Measurements from ENCODE around the gene KDM2B.

KDM2B gene

DNA sequence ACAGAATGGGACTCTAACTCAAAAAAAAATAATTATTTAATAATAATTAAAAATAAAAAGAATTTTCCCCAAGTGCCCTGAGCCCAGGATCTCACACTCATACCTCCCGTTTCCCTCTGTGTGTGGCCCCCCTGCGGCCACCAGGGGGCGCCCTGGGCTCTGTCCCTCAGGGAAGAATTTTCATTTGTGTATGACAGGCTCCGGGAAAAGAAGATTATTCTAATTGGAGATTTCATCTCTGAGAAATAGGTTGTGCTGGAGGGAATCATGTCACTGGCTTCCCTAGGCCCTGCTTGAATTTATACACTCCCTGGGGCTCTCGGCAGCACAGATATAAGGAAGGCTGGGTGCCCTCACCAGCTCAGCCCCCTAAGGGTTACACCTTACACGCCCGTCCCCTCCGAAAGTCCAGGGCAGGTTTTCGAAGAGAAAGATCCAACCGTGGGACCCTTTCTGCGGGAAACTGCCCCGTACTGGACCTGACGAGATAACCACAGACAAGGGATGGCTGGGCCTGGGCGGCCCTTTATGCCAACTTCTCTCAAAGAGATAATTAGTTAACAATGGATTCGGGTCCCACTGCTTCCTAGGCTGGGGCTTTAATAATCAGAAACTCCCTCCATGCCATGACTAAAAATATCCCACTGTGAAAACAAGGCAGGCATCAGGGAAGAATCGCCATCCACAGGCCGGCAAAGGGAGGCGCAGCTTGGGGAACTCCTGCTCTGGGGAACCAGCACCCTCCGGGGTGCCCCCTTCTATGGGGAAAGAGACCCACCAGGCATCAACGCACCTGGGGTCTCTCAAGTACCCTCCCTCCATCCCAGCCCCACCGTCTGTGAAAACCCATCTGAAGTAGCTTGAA is 80.7 kb downstream of the KDM2B start:
- TF ChIP-seq, protein P1, sequence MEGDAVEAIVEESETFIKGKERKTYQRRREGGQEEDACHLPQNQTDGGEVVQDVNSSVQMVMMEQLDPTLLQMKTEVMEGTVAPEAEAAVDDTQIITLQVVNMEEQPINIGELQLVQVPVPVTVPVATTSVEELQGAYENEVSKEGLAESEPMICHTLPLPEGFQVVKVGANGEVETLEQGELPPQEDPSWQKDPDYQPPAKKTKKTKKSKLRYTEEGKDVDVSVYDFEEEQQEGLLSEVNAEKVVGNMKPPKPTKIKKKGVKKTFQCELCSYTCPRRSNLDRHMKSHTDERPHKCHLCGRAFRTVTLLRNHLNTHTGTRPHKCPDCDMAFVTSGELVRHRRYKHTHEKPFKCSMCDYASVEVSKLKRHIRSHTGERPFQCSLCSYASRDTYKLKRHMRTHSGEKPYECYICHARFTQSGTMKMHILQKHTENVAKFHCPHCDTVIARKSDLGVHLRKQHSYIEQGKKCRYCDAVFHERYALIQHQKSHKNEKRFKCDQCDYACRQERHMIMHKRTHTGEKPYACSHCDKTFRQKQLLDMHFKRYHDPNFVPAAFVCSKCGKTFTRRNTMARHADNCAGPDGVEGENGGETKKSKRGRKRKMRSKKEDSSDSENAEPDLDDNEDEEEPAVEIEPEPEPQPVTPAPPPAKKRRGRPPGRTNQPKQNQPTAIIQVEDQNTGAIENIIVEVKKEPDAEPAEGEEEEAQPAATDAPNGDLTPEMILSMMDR (IDR thresholded peaks at IDR 0.05; ENCODE audit: insufficient read depth, low read length, missing control alignments), result peak; percentile 89
- no peak for DNase-seq (ENCODE audit: low read depth, low spot score)
- POLR2A ChIA-PET, result no interaction called here

DNA sequence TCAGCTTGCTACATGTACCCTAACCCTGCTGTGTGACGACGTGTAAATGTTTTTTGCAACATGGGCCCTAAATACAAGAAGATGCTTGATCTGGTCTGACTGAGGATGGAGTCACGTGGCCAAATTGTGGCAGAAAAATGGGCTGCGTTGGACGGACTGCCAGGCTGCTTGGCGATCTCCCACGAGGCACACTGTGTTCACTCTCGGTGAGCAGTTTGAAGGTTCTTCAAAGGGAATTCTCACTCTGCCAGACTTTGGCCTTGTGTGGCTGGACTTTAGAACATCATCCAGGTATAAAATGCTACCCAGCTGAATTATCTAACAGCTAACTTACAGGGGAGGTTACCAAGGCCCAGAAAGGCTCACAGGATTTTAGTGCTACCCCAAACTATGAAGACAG is 85.1 kb downstream of the KDM2B start:
- no peak for DNase-seq (ENCODE audit: low read depth, low spot score)
- TF ChIP-seq, protein P1 (IDR thresholded peaks at IDR 0.05; ENCODE audit: insufficient read depth, low read length, missing control alignments), result no peak
- no peak overlapping the region for H3K4me3 ChIP-seq (ENCODE audit: low read depth, low read length)
- ChIA-PET CTCF (interaction anchor here (1.2 to 12.7 kb wide), 9 partner anchors 8 to 189 kb away, joined by 3 to 191 read pairs (median 23); partner anchors contain the start of gene MORN3), POLR2A (no interaction called here)

More for the DNA sequence above, 80.7 kb downstream of the KDM2B start:
- H3K4me3 ChIP-seq (ENCODE audit: low read depth, low read length), result no peak overlapping the region
- CTCF ChIA-PET, result interaction anchor here (0.7 to 14.6 kb wide), 26 partner anchors 8 to 185 kb away, joined by 3 to 191 read pairs (median 5); partner anchors contain the start of gene MORN3

GRCh38 chr12:121494093-121494787 is 86.6 kb downstream of the KDM2B start:
- no peak overlapping the region for H3K4me3 ChIP-seq (ENCODE audit: low read depth, low read length)
- POLR2A ChIA-PET, result no interaction called here
- DNase-seq (ENCODE audit: low read depth, low spot score), result no peak
- CTCF ChIA-PET, result interaction anchor here (0.9 to 12.7 kb wide), 23 partner anchors 10 to 279 kb away, joined by 3 to 191 read pairs (median 4); partner anchors contain the start of gene MORN3
- TF ChIP-seq, protein P1 (IDR thresholded peaks at IDR 0.05; ENCODE audit: insufficient read depth, low read length, missing control alignments), result peak; percentile 82

GRCh38 chr12:121490401-121491281 is 90.2 kb downstream of the KDM2B start:
- DNase-seq (ENCODE audit: low read depth, low spot score), result no peak
- ChIA-PET CTCF (interaction anchor here (0.6 to 12.7 kb wide), 7 partner anchors 12 to 195 kb away, joined by 3 to 146 read pairs (median 4); no protein-coding TSS in a partner anchor), POLR2A (no interaction called here)
- TF ChIP-seq, protein P1 (IDR thresholded peaks at IDR 0.05; ENCODE audit: insufficient read depth, low read length, missing control alignments), result no peak
- no peak overlapping the region for H3K4me3 ChIP-seq (ENCODE audit: low read depth, low read length)

- ChIA-PET CTCF (interaction anchor here (0.7 to 12.7 kb wide), 6 partner anchors 11 to 196 kb away, joined by 3 to 146 read pairs (median 4); no protein-coding TSS in a partner anchor), POLR2A (no interaction called here)
- TF ChIP-seq, protein P1 (IDR thresholded peaks at IDR 0.05; ENCODE audit: insufficient read depth, low read length, missing control alignments), result no peak
- H3K4me3 ChIP-seq (ENCODE audit: low read depth, low read length), result no peak overlapping the region
- no peak for DNase-seq (ENCODE audit: low read depth, low spot score)
Observed at GRCh38 chr12:121489874-121490273, 90.9 kb downstream of the KDM2B start.
